Activated CD4-positive, alpha-beta T cell treated with anti-CD3 and anti-CD28 coated beads for 1 hour (primary cell): ENCODE data around the gene MAP3K5.

Experiments
- DNase-seq: peaks from one replicate; pipeline ENCODE4 v3.0.0-alpha.2; 2020

The MAP3K5 gene

DNA sequence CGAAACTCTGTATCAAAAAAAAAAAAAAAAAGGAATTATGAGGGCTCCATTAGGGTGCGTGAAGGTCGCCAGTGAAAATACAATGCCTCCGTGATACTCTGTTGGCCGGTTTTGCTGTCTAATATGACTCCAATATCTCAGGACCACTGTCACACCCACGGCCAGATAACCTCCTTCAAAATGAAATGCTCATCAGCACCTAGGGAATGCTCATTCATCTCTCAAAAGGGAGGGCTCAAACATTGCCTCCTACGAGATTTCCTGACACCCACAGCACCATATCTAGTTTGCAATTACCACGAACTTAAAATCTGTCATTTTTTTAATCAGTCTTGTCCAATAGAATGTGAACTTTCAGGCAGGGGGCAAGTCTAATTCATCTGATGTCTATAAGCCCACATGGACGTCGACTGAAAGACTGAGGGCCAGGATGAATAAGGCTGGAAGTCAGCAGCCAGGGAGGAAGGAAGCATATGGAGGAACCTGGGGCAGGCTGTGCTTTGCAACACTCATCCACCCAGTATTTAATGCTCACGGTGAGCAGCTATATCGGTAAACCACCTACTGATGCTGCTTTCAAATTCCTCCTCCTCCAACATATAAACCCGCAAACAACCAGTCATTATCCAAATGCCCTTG is 42.8 kb downstream of the MAP3K5 start:
- no peak for DNase-seq

DNA sequence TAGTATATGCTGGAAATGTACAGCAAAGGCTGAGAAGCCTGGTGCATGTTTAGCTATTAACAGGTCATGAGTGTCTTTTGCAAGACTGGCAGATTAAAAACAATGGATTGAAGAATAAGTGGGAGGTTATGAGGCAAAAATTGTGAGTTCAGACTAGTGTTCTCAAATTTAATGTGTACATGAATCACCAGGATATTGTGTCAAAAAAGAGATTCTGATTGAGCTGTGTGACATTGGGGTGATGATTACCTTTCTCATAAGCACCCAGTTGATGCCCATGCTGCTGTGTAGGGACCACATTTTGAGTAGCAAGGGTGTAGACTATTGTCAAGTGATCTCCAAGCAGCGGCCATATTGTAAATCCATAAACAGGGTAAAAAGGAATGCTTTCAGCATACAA is 44.8 kb downstream of the MAP3K5 start:
- DNase-seq: no peak

DNA sequence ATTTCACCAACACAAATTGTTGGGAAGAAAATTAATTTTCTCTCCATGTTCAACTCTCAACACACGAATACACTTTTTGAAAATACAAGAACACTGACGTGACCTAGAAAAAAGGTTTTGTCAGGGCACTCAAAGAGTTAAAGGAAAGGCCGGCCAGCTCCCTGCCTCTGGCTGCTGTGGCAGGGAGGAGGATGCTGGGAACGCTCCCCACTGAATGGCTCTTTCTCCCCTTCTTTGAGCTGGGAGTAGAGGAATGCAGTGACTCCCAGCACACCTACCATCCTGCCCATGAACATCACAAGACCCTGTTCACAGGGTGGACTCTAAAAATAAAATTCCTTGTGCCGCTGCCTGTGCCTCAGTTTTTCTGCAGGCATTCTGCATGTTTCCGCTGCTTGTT is 47.0 kb downstream of the MAP3K5 start:
- no peak for DNase-seq

DNA sequence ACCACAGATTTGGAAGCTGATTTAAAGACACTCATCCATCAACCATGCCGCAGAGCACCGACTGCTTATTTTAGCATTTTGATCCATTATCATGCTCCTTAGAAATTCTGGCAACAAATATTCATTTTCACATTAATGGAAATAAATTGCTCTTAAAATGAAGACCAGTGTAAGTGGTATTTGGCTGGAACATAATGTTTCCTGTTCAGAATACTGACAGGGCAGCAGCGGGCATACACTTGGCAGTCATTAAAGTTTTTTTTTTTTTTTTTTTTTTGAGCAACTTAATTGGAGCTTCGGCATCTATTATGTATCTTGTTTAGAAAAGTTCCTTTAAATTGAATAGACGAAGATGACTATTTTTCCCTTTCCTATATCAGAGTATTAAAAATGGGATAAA is 47.4 kb downstream of the MAP3K5 start:
- no peak for DNase-seq

DNA sequence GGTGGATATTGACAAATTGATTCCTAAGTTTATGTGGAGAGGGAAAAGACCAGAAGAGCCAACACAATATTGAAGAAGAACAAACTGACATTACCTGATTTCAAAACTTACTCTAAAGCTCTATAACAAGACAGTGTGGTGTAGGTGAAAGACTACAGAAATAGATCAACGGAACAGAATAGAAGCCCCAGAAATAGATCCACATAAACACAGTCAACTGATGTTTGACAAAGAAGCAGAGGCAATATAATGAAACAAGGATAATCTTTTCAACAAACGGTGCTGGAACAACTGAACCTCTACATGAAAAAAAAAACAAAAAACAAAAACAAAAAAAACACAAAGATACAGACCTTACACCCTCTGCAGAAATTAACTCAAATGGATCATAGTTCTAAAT is 50.2 kb downstream of the MAP3K5 start:
- DNase-seq: no peak

DNA sequence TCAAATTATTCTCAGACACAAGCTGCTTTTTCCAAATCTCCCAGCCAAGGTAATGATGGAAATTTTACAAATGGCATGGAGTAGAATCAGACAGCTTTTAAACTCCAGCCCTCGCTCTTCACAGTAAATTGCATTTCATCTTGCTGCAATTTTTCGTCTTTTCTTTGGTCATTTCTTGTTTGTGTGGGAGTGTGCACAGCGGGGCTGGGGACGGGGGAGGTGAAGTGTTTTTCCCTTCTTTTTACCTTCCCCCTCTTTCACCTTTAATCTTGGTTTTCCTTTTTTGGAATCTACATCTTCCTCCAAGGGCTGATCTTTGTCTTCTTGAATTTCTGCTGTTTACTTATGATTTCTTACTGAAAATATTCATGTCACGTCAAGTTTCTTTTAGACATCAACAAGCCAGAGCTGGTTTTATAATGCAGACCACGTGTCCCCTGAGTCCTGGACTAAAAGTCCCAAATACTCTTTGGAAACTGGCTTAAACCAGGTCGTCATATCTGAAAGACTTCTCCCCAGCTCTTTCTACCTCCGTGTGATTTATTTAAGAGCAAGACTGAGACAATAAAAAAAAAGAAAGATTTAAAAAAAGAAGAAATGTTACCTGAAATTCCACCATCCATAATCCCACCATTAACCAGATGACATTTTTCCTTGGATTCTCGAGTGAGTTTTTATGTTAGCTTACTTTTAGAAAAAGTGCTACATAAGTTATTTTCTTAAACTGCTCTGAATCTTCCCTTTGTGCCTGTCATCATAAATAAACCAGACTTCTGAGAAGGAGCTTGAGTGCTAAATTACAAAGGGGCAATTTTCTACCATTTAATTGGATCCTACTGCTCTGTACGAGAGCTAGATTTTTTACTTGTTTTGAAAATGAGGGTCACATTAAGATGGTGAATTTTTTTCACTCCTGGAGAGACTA is 52.0 kb downstream of the MAP3K5 start:
- no peak for DNase-seq

DNA sequence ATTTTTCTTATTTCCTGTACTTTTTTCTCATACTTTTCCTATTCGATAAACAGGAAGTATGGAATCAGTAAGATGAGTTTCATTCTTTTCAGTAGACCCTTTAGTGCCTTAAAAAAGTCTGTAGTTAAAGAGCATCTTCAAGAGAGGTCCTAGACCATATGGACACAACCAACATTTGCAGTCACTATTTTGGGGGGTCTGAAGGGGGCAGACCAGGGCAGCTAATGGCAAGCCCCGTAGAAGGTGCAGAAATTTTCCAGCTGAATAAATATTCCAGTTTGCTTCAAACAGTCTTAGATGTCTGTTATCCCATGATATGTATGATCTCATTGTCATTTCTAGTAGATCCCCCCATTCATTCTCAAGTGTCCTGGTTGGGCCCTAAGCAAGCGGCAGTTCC is 52.8 kb downstream of the MAP3K5 start:
- DNase-seq: no peak

DNA sequence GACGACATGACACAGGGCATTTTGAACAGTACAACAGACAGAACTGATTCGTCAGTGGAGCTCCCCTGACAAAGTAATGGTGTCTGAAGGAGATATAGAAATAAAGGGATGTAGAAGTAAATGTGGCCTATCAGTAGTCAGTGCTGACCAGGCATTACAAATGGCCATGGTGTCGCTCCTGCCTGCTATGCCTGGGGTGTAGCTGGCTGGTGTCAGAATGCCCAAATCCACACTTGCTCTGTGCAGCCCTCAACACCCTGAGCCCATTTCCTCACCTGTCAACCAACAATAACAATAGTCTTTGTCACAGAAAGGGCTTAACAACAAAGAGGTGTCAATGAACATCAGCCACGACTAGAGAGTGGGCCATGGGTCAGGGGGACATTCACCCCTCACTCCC is 53.2 kb downstream of the MAP3K5 start:
- DNase-seq: no peak

DNA sequence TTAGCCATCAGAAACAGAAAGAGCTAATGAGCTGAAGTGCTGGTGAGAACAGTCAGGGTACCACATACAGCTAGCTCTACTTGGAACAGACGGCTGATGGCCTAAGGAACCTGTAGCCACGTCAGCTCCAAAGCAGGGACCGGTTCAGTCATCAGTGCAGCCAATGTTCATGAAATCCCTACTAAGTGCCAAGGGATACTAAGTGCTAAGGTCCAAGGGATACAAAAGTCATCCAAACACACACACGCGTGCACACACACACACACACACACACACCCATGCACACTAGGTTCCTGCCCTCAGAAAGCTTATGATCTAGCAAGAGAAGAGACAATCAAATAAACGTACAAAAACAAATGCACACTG is 53.6 kb downstream of the MAP3K5 start:
- no peak for DNase-seq

DNA sequence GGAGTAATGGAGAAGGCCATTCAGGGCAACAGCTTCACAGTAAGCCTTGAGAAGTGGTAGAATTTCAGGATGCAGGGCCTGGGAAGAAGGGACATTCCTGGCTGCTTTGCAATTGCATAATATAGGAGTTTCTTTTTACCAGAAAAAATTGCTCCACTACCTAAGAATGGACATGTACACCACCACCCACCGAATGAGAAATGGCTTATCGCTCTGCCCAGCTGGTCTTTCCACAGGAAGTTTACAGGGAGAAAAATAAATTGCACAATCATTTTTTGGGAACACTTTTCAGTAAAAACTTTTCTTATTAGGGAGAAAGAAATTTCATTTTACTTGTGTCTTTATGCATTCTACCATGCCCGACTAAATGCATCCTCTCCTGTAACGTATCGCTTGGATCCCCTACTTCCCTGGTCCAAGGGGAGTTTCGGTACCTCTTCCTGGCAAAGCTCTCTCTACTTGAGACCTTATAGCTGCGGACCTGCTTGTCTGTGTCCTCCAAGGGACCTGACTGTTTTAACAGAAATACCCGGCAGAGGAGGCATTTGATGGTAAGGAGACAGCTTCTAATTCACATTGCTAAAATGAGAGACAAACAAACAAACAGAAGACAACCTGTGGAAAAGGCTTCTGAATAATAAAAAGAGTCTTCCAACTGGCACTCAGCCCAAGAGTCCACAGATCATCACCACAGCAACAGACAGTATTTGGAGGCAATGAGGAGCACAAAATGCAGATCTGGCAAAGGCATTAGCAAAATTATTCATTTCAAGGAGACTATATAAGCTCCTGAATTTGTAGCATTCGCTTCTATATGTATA is 54.2 kb downstream of the MAP3K5 start:
- no peak for DNase-seq

DNA sequence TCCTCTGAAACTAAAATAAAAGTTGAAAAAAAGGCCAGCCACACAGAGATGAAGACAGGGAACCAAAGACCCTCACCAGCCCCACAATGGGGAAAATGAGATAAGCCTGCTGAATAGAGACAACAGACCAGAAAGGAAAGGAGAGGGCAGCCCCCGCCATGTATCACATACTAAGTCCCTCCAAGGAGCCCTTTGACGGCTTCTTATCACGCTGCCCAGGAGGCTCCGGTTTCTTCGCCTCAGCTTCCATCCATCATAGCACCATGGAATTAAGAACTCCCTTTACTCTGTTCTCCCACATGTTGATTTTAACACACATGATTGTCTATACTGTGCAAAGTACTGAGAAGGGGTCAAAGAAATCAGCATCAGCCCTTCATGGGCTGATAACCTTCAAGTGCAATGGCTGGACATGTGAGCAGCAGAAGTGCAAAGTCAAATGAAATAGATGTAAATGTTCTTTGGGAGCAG is 54.9 kb downstream of the MAP3K5 start:
- no peak for DNase-seq

DNA sequence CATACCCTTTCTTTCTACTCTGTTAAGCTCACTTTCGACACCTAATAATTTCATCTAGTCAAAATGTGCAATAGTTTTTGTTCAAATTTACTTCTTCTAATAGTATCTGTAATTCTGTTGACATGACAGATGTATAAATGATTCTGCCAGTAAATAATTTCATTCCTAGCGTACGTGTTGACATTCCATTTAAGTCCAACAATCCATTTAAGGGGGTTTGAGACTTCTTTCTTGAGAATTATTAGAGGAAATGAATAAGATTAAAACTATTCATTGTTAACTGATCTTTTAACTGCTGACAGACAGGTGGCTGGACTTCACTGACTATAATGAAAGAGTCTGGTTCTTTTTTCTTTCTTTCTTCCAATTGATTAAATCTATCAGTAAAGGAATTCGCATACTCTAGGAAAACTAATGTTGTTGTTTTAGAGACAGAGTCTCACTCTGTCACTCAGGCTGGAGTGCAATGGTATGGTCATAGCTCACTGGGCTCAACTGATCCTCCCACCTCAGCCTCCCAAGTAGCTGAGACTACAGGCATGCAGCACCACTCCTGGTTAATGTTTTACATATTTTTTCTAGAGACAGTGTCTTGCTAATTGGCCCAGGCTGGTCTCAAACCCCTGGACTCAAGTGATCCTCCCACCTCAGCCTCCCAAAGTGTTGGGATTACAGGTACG is 55.9 kb downstream of the MAP3K5 start:
- DNase-seq: no peak

DNA sequence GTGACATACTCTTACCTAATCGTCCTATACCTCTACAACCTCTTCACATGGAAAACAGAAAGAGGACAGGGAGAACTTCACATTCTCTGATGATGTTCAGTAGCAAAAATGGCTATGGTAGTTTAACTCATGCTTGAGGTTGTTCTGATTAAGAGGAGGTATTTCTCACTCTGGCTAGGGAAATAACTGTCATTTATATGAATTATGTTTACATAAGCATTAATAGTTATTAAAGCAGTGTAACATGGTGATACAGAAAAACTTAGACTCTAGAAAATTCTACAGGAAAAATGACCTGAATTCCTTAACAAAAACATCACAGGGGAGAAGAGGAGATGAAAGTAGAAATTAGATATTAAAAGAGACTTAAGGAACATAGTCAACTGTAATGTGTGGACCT is 57.3 kb downstream of the MAP3K5 start:
- no peak for DNase-seq

DNA sequence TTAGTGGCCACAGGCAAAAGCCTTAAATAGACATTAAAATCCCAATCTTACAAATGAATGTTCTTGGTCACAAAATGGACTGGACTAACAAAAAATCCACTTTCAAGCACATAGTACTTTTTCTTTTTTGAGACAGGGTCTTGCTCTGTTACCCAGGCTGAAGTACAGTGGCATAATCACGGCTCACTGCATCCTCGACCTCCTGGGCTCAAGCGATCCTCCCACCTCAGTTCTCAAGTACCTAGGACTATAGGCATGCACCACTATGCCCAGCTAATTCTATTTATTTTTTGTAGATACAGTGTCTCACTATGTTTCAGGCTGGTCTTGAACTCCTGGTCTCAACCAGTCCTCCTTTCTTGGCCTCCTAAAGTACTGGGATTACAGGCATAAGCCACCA is 59.4 kb downstream of the MAP3K5 start:
- no peak for DNase-seq

DNA sequence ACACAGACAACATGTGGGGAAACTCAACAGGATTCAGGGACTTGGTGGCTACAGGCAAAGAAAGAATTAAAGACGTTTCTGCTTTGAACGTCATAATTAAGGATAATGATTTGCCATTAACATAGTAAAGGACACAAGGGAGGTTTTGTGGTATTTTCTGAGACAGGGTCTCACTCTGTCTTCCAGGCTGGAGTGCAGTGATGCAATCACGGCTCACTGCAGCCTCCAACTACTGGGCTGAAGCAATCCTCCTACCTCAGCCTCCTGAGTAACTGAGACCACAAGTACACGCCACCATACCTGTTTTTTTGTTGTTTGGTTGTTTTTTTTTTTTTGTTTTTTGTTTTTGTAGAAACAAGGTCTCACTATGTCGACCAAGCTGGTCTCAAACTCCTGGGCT is 62.4 kb downstream of the MAP3K5 start:
- DNase-seq: no peak

DNA sequence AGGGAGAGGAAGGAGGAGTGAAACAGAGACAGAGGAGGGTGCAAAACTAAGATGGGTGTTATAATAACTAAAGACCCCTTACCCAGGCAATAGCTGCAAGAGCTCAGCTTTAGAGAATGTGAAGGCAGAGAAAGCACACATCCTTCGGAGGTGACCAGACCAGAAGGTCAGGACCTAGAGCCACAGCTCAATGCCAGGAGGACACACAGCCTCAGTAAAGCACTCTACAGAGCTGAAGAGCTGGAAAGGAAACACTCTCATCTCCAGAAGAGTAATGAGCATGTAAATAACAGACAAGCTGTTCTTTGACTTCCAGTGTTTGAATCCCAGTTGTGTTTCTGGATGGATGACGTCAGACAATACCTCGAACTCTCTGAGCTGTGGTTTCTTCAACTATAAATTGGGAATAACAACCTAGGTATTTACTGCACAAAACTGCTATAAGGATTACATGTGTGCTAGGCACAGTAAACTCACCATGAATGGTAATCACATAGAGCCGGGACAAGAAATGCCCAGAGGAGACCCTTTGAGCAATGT is 63.2 kb downstream of the MAP3K5 start:
- no peak for DNase-seq

DNA sequence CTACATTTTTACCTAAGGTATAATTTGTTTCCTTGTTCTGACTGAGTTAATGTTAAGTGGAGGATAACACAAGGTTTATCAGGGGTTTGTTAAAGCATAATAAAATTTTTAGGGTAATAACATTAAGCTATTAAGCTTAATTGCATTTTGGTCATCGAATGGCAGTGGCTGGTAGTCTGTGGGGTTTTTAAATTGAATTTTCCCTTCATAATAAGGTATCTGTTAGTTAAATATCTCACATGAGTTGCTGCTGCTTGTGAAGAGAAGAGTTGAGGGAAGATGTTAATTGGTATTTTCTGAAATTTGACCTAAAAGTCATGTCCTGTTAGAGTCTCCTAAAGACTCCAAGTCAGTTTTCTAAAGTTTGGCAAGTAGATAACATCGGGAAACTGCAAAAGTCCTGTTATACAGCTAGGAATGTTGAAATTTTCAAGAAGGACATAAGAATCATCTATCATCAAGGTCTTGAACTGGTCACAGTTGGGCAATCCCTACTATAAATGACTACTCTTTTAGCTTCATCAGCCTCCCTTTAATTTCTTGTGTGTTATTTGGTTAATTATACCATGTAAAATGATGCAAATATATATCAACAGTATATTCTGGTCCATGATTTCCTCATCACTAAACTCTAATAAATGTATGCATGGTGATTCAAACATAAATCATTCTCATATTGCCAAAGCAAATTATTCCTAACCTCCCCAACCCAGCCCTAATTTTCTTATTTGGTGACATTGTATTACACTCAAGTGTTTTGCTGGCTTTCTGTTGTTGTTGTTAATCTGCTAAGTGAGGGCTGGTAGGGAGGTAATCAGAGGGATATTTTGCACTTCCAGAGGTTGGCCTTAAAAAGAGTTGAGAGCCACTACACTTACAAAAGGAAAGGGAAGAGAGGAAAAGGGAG is 64.0 kb downstream of the MAP3K5 start:
- DNase-seq: no peak

DNA sequence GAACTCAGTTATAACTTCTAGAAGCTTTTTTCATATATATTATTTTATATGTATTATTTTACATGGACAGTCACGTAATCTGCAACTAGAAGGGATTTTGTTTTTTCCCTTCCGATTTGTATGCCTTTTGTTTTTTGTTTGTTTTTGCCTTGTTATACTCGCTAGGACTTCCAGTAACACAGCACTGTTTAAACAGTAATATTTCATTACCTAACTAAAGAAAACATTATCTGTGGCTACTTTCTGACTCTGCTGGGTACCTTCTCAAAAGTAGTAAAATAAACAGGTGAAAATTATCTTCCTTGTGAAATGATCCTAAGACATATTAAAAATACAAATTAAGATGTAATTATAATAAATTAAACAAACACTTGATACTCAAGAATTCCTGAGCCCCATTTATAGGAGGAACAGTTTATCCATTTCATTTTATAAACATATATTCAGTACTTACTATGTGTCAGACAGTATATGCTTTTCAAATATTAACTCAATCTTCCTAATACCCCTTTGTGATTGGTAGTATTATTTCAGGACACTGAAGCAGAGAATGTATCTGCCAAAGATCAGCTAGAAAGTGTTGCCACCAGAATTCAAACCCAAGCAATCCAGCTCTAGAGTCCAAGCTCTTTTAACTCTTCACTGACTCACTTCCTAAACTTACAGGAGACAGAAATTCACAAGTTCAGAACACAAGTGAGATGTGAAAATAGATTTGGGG is 65.3 kb downstream of the MAP3K5 start:
- no peak for DNase-seq

DNA sequence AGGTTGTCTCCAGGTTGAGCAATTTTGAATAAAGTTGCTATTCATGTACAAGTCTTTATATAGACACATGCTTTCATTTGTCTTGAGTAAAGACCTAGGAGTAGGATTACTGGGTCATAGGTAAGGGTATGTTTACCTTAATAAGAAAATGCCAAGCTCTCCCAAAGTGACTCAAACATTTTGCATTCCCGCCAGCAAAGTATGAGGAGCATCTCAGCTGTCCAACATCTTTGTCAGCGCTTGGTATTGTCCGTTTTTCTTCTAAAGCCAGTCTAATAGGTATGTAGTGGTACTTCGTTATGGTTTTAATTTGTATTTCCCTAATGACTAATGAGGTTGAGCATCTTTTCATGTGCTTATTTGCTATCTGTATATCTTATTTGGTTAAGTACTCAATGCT is 67.2 kb downstream of the MAP3K5 start:
- DNase-seq: no peak

DNA sequence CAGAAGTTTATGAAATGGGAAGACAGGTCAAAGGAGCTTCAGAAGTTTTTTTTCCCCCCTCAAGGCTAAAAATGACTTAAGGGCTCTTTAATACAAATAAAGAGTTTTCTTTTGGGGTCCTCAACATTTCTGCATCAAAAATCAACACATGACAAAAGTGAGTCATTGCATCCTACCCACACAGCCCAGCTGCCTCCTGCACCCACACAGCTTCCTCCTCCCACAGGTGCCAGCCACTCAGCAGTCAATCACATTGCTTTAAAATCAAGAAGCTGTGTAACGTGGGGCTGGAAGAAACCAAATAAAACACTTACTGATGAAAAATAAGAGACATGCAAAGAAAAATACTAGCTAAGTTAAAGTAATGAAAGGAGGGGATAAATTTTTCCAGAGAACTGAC is 68.5 kb downstream of the MAP3K5 start:
- peak; percentile 23 for DNase-seq

DNA sequence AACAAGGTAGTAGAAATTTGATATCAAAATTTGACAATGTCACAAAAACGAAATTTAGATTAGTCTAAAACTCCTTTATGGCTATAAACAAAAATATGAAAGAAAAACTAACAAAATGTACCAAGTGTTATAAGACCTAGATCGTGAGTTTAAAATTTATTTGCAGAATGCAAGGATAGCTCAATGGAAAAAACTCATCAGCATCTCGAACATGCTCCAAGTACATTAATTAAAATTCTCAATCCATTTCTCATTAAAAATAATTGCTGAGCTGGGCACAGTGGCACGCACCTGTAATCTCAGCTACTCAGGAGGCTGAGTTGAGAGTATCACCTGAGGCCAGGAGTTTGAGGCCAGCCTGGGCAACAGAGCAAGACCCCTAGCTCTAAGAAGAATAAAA is 70.8 kb downstream of the MAP3K5 start:
- no peak for DNase-seq
